ENCODE measurements around the gene ADAM19.

Gene ADAM19

DNA sequence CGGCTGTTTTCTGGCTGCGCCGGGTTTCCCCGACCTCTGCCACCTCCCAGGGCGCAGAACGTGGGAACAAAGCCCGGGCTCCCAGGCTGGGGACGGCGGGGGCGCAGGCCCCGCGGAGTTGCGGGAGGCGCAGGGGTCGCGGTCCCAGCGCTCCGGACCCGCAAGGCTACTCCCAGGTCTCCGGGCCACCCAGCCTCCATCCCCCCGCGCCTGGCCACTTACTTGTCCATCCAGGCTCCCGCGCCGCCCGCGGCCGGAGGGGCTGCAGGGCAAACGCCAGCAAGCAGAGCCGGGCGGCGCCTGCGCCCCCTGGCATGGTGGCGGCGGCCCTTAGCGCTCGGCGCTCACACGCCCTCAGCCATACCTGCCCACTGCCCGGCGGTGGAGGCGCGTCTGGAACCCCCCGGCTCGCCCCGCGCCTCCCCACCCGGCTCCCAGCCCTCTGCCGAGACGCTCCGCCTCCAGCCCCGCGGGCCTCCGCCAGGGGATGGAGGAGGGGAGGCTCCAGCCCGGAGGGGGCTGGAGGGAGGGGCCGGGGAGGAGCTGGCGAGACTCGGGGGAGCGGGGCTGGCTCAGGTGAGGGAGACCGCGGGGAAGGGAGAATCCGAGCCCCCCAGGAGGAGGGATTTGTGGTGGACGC, at the start of gene ADAM19:
TSS of gene ADAM19 (minus strand) at position 395 of the 640 bp plus-strand sequence. CDS start at position 316, 79 bp downstream.
- peak; percentile 67 for DNase-seq

DNA sequence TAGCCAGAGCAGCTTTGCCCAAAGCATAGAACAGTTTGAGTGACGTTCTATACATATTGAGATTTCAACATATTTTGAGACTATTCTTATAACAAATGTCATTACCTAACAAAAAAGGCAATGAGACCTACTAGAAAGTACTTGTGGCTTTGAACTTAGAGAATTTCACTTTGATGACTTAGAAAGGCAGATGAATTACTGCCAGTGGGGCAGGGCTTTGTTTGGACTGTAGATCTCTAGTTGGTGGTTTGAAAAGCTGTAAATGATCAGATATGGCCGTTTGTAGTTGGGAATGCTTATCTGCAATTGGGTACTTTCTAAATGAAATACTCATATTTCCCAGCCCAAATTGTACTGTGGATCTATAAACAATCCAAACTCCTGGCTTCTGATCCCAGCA, 48.6 kb upstream of the ADAM19 start:
- no peak for DNase-seq

DNA sequence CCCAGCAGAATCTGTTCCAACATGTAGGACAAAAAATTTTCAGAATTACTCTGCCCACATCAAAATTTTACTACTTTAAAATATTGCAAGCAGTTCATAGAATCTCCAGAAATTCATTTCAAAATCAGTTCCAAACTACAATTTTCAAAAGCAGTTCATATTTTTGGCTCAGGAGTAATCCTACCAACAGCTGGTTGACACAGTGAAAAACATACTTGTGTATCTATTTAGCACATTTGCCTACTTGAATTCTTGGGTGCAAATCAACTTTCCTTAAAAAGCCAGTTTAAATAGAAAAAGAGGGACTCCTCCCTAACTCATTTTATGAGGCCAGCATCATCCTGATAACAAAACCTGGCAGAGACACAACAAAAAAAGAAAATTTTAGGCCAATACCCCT, 45.2 kb upstream of the ADAM19 start:
- DNase-seq = no peak

DNA sequence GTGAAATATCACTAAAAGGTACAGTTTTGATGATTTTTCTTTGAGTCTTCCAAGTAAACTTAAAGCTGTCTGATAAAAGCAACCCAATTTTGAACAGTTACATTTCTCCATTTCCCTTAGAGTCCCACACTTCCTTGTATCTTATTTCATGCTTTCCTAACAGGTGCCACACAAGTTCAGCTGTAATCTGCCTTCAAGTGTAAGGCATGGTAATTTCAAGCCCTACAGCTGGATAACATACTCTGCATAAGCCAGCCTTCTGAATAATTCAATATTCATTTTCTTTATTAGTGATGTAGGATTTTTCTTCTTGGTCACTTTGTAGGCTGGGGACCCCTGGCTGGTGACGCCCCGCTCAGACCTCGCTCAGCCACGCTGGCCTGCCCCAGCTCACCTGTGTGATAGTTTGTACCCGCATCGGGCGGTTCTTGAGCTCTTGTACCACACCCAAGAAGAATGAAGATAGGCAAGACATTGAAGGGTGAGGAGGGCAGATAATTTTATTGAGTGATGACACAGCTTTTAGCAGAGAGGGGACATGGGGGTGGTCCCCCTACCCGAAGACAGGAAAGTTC, 42.7 kb upstream of the ADAM19 start:
- DNase-seq = no peak

- DNase-seq = no peak
Measured at GRCh38 chr5:157616785-157617184, 41.2 kb upstream of the ADAM19 start.

DNA sequence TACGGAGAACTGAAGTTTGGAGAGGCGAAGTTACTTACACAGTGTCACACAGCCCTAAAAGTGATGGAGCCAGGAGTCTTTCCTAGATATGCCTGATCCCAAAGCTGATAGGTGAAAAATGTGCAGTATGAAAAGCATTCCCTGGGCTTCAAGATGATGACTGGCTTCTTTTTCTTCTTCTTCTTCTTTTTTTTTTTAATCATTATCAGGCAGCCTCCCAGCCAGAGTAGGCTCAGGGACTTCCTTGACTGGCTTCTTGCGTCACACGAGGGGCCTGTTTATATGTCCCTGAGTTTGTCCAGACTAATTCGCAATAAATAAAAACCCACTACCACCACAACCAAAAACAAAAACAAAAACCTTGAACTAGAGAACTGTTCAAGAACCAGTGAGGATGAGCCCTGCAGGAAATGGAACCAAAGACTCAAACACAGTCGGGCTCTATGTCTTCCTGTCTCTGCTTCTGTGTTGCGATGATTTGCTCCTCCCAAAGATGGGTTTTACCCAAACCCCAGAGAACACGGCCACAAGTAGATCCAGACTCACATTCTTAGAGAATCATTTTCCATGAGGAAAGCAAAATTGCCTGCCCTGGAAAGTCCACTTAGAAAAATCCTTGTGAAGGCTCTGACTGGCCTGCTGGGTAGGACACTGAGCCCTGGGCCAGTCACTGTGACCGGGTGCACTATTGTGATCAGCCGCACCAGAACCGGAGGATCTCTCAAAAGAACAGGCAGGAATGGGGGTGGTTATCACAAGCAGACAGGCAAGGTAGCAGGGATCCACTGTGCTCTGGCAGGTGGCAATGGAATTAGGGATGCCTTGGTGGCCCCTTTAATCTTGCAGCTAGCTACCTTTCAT, 38.0 kb upstream of the ADAM19 start:
- no peak for DNase-seq

- no peak for DNase-seq
Measured at GRCh38 chr5:157612581-157612980, 37.0 kb upstream of the ADAM19 start.

DNA sequence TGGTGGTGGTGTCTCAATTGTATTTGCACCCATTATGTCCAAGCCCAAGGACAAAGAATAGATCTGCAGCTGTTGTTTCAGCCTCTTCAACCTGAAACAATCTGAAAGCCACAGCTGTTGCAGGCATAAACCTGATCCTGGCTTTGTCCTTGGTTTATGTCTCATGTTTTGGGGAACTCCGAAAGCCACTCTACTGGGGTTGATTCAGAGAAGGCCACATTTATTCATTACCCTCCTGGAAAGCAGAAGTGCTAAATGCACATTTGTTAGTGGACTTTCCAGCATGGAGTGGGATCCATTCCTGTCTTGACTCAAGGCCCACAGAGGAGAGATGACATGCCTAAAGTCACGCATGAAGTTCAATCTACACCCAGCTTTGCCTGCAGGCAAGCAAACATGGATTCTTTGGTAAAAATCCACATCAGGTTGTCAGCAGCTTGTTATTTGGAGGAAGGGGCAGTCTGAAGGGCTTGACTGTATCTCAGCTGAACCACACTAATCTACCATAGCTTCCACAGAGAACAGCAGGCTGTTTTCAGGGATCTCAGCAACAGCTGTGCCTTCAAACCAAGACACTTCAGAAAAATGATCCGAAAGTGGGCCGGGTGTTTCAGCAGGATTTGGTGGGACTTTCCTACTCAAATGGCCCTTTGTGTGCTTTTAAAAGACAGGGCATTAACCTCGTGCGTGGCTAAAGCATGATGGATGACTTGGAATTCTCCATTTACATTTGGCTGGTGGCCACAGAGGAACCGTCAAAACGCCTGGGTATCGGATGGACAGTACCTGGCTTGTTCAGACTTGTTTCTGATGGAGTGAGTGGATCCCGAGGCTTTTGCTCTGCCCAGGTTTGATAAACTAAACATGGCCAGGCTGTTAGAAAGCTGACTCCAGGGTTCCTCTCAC, 36.2 kb upstream of the ADAM19 start:
- DNase-seq = no peak

DNA sequence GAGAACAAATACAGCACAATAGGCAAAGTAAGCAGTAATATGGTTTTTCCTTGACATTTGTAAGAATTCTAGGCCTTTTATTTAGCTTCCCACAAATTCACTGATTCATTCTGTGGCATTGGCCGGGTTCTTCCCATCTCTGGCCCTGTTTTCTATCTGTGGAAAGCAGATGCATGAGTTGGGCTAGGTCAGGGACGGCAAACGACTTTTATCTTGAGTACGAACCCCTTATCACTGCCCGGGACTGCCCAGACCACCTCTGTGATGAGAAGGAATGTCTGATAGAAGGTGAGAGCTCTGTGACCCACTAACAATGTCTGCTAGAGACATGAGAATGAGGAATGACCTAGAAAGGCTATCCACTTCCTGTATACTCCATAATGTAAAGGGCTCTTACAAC, 35.4 kb upstream of the ADAM19 start:
- DNase-seq = no peak

DNA sequence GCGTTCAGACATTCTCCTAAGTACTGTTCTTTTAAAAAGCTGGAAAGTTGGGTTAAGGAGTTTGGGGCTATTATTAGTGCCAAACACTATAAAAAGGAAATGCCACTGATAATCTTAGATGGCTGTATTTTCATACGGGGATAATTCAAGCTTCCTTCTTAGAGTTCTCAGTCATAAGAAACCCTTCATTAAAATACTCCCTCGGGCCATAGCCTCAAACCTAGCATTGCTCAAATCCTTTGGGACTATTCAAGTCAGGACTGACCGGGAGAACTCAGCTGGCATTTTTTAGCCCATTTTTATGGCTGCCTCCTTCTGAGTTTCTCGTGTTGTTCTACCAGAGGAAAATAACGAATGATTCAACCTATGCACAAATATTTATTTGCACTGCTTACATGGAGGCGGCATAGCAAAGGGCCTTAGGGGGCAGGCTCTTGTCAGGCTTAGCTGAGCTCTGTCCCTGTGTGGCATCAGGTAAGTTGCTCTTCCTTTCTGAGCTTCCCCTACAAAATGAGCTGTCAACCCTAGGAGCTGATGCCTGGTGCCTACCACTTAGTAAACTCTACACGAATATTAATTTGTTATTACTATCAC, 33.5 kb upstream of the ADAM19 start:
- no peak for DNase-seq

- peak; percentile 89 for DNase-seq
Measured at GRCh38 chr5:157607371-157608161, 32.0 kb upstream of the ADAM19 start.

GRCh38 chr5:157606046-157606445, 30.5 kb upstream of the ADAM19 start:
- no peak for DNase-seq

DNA sequence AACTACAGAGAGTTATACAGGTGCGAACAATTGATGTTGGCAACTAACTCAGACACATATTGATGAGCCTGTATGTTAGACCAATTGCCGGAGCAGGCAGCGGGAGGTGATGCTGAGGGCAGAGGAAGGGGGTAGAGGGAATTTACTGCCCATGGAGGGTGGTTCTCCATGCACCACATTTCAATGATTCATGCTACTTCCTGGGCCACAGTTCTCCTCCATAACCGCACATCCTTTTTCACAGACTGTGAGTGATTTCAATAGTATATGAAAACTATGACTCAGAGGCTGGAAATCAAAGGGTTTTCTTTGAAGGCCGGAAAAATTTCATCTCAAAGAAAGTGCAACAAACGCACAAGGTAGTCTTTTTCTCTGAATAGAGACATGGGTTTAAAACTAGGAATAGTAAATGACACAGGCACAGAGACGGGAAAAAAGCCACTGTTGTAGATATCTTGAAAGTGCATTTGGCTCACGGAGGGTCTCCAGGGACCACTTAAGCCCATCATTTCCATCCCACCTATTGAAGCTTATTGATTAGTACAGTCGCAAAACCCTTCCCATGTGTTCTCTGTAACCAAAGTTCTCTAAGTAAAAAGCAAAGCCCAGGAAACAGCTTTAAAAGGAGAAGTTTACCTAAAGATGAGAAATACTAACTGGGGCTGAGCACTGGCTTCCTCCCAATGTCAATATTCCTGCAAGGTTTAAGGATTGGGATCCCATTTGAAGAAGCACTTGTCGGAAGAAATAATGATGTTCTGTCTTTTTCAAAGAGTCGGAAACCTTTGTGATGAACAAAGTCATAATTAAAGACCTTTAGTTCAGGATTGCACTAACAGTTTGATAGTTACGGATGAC, 28.0 kb upstream of the ADAM19 start:
- DNase-seq = peak; percentile 94

GRCh38 chr5:157602505-157602904, 26.9 kb upstream of the ADAM19 start:
- DNase-seq = peak; percentile 80

- DNase-seq = no peak
Measured at GRCh38 chr5:157600252-157600651, 24.7 kb upstream of the ADAM19 start.

- DNase-seq = peak; percentile 56
Measured at GRCh38 chr5:157599565-157599964, 24.0 kb upstream of the ADAM19 start.

- no peak for DNase-seq
Measured at GRCh38 chr5:157598350-157598936, 22.9 kb upstream of the ADAM19 start.

DNA sequence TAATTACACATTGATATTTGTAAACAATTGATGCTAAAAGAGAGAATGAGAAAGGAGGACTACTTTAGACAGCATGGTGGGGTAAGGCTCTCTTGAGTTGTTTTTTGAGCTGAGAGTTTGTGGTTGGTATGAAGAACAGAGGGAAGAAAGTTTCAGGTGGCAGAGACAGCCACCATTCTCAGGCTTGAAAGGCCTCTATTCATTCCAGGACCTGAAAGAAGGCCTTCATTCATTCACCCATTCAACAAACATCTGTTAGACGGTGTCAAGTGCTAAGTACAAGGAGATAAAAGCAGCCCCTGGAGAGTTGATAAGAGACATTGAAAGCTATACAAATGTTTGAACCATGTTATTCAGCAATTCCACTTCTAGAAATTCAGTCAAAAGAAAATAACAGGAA, 21.7 kb upstream of the ADAM19 start:
- DNase-seq = peak; percentile 74

GRCh38 chr5:157596487-157596886, 20.9 kb upstream of the ADAM19 start:
- DNase-seq = peak; percentile 92
